HG03064 (cell line): ENCODE measurements around the gene MED16.
"Not testable (repeated sequence)": the region's sequence is repeated elsewhere in the genome, so short reads cannot be mapped to it uniquely, and the experiment has no call there.

Source experiments
- ATAC-seq: cut with Tn5 transposase; IDR thresholded peaks from one replicate; pipeline ENCODE4 v1.9.1; 2021; ENCODE audit warnings: low read depth; ENCODE audit not compliant: unreplicated experiment

MED16 gene

DNA sequence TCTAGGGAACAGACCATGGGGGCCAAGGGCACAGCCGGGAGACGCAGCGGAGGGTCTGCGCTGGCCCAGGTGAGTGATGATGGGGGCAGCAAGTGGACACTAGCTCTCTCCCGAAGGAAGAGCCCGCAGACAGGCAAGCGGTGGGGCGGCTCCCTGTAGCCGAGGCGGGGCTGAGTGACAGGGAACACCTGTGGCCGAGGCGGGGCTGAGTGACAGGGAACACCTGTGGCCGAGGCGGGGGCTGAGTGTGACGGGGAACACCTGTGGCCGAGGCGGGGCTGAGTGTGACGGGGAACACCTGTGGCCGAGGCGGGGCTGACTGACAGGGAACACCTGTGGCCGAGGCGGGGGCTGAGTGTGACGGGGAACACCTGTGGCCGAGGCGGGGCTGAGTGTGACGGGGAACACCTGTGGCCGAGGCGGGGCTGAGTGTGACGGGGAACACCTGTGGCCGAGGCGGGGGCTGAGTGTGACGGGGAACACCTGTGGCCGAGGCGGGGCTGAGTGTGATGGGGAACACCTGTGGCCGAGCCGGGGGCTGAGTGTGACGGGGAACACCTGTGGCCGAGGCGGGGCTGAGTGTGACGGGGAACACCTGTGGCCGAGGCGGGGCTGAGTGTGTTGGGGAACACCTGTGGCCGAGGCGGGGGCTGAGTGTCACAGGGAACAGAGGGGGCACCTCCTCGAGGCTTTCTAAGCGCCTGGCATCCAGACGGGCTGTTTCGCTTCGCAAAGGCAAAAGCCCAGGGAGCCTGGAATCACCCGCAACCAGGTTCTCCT lies 1.4 kb downstream of the MED16 start:
- ATAC-seq: not testable (repeated sequence)

DNA sequence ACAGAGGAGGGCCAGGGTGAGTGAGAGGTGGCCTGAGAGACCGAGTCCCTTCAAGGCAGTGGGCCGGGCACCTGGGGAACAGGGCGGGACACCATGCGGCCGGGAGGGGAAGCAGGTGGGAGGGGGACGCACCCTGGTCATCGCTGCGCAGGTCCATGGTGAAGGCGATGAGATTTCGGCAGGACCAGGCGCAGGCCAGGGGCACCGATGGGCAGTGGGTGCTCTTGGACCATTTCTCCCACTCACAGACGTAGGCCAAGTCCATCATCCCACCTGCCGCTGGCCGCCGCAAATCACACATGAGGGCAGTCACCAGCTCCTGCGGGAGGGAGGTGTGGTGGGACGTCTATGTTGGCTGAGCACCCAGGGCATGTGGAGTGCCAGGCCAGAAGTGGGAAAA lies 2.2 kb downstream of the MED16 start:
- ATAC-seq: no peak

DNA sequence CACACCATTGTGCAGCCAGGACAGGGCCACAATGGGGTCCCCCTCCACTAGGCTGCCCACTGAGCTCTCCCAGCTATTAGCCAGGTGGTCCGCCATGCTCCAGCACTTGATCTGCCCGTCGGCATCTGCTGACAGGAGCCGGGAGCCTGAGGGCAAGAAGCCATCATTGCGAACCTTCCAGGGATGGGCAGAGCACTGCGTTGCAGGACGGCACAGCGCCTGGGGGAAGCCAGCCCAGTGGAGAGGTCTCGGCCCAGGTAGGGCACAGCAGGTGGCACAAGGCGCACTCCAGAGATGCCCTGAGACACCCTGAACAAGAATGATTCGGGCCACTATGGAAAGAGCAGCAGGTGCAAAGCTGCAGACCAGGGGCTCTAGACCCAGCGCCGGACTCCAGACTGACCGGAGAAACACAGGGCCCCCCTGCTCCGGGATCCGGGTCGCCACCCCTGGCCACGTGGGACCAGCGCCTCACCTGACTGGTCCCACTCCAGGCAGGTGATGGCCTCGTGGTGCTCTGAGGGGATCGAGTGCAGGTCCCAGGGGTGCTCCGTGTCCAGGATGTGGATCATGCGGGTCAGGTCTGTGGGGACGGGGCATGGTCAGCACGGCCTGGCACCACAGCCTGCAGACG lies 3.2 kb downstream of the MED16 start:
- no peak for ATAC-seq

DNA sequence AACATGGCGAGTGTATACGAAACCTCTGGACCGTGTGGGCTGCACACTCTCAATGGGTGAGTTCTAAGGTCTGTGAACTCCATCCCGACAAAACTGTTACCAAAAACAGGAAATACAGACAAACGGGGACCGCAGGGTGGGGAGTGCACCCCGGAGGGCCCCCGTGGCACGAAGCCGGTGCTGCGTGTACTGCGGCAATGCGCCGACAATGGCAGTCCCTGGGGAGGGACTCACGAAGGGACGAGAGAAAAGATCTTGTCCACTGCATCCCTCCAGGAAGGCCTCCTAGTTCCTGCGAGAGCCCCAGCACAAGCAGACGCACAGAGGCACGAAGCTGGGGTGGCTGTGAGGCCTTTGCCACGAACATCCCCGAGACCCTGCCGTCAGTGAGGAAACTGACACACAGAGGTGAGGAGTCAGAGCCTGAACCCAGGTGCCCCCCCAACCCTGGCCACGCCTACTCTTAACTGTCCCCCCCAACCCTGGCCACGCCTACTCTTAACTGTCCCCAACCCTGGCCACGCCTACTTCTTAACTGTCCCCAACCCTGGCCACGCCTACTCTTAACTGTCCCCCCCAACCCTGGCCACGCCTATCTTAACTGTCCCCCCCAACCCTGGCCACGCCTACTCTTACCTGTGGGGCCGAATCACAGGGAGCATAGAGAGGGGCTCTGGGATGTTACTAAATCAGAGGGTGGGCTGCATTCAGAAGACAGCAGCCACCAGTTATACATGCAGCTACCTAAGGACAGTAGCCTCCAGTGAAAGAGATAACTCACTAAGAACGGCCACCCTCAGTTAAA lies 4.2 kb downstream of the MED16 start:
- no peak for ATAC-seq

GRCh38 chr19:887599-887998 lies 5.4 kb downstream of the MED16 start:
- ATAC-seq: no peak

DNA sequence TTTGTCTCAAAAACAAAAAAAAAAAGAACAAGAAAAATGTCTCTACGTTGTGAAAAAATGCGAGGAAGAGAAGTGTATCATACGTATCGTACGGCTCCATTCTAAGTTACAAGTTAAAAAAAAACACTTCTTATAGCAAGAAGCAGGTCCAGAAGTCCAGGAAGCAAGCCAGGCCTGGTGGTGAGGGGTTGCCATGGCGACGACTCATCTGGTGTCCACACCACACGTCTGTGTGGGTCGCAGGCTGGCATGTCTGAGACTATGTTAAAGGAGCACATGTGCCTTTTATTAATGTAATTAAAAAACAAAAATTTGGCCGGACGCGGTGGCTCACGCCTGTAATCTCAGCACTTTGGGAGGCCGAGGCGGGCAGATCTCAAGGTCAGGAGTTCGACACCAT lies 5.9 kb downstream of the MED16 start:
- no peak for ATAC-seq

DNA sequence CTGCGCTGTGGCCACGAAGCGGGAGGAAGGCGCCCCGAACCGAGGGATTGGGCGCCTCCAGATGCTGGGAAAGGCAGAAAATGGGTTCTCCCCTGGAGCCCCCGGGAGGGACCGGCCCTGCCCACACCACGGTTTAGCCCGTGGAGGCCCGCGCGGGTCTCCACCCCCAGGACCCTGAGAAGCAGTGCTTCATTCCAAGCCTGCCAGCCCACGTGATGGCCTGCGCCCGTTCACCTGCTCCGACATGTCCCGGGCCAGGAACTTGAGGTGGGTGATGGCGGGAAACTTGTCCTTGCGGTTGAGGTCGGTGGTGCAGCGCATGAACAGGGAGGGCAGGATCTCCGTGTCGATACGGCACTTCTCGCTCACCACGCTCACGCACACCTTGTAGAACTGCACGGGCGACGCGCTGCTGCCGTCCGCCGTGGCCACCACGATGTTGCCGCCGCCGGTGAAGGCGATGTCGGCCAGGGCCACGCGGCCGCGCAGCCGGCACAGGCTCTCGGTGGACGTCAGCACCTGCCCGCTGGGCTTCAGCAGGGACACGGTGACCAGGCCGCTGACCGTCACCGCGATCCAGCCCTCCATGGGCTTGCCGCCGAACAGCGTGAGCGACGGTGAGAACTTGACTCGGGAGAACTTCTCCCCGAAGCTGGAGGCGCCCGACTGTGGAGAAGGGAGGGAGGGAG lies 7.3 kb downstream of the MED16 start:
- ATAC-seq: no peak

GRCh38 chr19:884420-885211 lies 8.4 kb downstream of the MED16 start:
- no peak for ATAC-seq

DNA sequence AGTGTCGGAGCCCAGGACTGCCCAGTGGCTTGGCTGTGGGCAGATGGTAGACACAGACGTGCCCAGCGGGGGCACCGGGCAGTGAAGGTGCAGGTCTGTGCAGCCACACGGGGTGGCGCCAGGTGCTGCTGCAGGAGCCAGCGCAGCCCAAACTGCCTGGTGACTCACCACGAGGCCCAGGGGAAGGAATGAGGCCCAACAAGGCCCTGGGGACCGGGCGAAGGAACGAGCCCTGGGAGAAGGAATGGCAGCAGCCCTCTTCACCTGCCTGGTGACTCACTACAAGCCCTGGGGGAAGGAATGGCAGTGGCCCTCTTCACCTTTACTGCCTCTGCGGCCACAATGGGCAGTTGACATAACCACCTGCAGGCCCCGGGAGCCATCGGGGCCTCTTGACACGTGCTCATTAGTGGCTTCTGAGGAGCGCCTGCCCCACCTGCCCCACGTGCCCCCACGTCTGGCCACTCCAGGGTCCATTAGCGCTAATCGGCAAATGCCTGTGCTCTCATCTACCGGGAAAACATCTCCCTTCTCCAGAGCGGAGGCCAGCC lies 9.3 kb downstream of the MED16 start:
- ATAC-seq: no peak

GRCh38 chr19:882871-883497 lies 10.0 kb downstream of the MED16 start:
- ATAC-seq: no peak

DNA sequence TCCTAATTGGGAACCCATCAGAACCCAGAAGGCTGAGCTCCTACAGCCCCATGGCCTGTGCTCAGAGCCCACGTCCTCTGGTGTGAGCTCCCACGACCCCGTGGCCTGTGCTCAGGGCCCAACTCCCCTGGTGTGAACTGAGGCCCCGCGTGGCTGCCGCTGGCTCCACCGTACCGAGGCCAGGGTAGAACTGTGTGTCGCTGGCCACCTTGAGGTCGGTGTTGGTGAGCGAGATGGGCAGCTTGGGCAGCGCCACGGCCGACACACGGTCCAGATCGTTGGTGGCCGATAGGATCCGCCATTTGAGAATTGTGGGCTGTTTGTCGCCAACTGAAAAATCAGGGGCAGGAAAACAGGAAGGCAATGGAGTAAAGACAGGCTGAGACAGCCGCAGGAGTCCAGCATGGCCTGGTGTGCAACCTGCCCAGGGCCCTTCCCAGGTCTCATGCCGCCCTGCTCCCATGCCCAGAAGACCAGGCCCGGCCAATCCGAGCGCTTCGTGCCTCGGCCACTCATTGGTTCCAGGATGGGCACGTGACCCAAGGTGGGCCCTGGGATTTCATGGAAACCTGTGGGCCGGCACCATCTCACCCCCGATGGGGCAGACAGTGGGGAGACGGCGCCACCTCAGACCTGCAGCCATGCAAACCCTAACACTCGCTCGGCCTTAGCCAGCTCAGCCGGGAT lies 11.5 kb downstream of the MED16 start:
- ATAC-seq: no peak

DNA sequence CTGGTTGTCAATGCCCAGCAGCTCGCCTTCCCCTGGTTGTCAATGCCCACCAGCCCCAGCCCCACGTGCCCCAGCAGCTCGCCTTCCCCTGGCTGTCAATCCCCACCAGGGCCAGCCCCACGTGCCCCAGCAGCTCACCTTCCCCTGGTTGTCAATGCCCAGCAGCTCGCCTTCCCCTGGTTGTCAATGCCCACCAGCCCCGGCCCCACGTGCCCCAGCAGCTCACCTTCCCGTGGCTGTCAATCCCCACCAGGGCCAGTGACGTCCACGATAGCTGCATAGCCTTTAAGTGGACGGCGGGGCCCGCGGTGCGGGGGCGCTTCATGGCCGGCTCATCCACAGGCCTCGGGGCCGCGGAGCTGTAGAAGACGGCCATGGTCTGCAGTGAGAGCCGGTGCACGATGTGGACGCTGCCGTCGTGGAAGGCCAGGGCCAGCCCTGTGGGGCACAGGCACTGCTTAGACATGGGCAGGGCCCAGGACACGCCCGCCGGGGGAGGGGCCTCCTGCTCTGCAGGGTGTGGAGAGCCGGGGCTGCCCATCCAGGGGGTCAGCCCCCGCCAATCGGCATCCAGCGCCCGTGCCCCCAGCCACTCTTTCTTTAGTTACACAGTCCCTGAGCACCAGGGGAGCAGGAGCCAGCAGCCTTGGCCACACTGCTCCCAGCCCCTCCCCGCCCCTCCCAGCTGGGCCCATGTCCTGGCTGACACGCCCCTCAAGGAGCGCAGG lies 13.1 kb downstream of the MED16 start:
- no peak for ATAC-seq

GRCh38 chr19:878751-879561 lies 14.0 kb downstream of the MED16 start:
- not testable (repeated sequence) for ATAC-seq

DNA sequence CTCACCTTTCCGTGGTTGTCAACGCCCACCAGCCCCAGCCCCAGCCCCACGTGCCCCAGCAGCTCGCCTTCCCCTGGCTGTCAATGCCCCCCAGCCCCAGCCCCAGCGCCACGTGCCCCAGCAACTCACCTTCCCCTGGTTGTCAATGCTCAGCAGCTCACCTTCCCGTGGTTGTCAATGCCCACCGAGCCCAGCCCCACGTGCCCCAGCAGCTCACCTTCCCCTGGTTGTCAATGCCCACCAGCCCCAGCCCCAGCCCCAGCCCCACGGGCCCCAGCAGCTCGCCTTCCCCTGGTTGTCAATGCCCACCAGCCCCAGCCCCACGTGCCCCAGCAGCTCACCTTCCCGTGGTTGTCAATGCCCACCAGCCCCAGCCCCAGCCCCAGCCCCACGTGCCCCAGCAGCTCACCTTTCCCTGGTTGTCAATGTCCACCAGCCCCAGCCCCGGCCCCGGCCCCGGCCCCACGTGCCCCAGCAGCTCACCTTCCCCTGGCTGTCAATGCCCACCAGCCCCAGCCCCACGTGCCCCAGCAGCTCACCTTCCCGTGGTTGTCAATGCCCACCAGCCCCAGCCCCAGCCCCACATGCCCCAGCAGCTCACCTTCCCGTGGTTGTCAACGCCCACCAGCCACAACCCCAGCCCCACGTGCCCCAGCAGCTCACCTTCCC lies 14.9 kb downstream of the MED16 start:
- not testable (repeated sequence) for ATAC-seq

DNA sequence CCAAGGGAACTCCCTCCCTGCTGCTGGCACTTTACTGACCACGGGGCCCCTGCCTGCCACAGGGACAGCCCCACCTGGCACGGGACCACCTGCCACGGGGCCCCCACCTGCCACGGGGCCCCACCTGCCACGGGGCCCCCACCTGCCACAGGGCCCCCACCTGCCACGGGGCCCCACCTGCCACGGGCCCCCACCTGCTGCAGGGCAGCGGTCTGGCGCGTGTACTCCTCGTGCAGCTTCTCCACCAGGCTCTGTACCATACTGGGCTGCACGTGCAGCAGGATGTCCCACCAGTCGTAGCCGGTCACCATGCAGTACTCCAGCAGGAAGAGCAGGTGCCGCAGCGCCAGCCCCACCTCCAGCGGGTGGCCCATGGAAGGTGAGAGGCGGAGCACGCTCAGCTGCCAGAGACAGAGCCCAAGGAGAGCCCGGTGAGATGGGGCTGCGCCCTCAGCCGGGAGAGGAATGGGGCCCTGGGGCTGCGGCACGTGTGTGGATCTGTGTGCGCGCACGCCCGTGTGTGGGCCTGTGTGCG lies 16.1 kb downstream of the MED16 start:
- no peak for ATAC-seq

- ATAC-seq: no peak
These were observed 16.9 kb downstream of the MED16 start for GRCh38 chr19:876089-876488.
